Endothelial cell of umbilical vein (primary cell): ENCODE measurements around the gene UBE2C. TPM values are rescaled to one million over a fixed set of nuclear protein-coding genes. Genes with fewer than 3 reads are reported as not detected.

Source experiments
- BruUV-seq: library from RNA; stranded (reverse); fragments of 400-500 nt; replicated peaks from 2 replicates; lab custom pipeline; 2021; lab: Mats Ljungman, UMichigan
- CTCF ChIA-PET: fragments of 300-600, 350-600 bp; sonication (Branson Sonifier 250); formaldehyde crosslinking; loops from one replicate; lab custom pipeline; 2021; ENCODE audit warnings: antibody characterized with exemption, inconsistent platforms; lab: Charles Lee
- POLR2A ChIA-PET: fragments of 300-600, 350-600 bp; sonication (Branson Sonifier 250); formaldehyde crosslinking; loops from one replicate; lab custom pipeline; 2021; ENCODE audit warnings: antibody characterized with exemption, inconsistent platforms; lab: Charles Lee
- DNase-seq: peaks from one replicate; pipeline ENCODE4 v3.0.0-alpha.2; 2011; ENCODE audit warnings: low read depth, low spot score
- FAIRE-seq: peaks from 2 replicates; lab custom pipeline; 2011; peaks lifted over from hg19 to GRCh38; lab: Jason Lieb, UNC
- H2AFZ ChIP-seq: 2 replicates; pipeline ENCODE4 v1.6.0; 2012; ENCODE audit warnings: low read depth, low read length, control low read depth, inconsistent platforms
- H3K27ac ChIP-seq: 2 replicates; pipeline ENCODE4 v1.5.1; 2011; ENCODE audit warnings: low read depth, mild to moderate bottlenecking, control low read depth, low read length, moderate library complexity; ENCODE audit not compliant: insufficient read depth
- H3K27me3 ChIP-seq, 2 experiments: 2 replicates each; pipeline versions ENCODE4 v1.6.0 to v1.6.1; 2011; ENCODE audit warnings: low read length in 2 of 2, mixed read lengths in 1 of 2; ENCODE audit not compliant: control insufficient read depth in 2 of 2, insufficient read depth in 2 of 2
- H3K36me3 ChIP-seq, 2 experiments: 2 replicates in 1 of 2; 3 replicates in 1 of 2; pipeline ENCODE4 v1.5.1; 2011; ENCODE audit warnings: low read length in 2 of 2, mild to moderate bottlenecking in 1 of 2, moderate library complexity in 1 of 2; ENCODE audit not compliant: control insufficient read depth in 2 of 2, insufficient read depth in 2 of 2; ENCODE audit errors: extremely low read depth in 1 of 2
- H3K4me1 ChIP-seq: 3 replicates; pipeline ENCODE4 v1.5.1; 2011; ENCODE audit warnings: mild to moderate bottlenecking, low read length; ENCODE audit not compliant: control insufficient read depth, insufficient read depth; ENCODE audit errors: extremely low read depth
- H3K4me2 ChIP-seq: 2 replicates; pipeline ENCODE4 v1.6.1; 2011; ENCODE audit warnings: low read length, control low read depth, mixed read lengths; ENCODE audit not compliant: insufficient read depth
- H3K4me3 ChIP-seq, 3 experiments: fragments of 200-600 bp in 1 of 3; sonication (generic), shearing (Covaris generic) in 1 of 3; replicated peaks in 1 of 3; 2 replicates each; pipeline ENCODE4 v1.5.1; 2011 to 2016; ENCODE audit warnings: control low read depth in 3 of 3, low read length in 3 of 3, mild to moderate bottlenecking in 2 of 3, inconsistent platforms in 1 of 3, low read depth in 1 of 3, moderate library complexity in 1 of 3; ENCODE audit not compliant: insufficient read depth in 1 of 3
- H3K79me2 ChIP-seq: 2 replicates; pipeline ENCODE4 v1.6.0; 2012; ENCODE audit warnings: low read length, inconsistent platforms; ENCODE audit not compliant: control insufficient read depth, insufficient read depth
- H3K9ac ChIP-seq: replicated peaks from 2 replicates; pipeline ENCODE3; 2011; ENCODE audit warnings: low read length, control low read depth; ENCODE audit not compliant: insufficient read depth; ENCODE audit errors: extremely low read depth
- H3K9me1 ChIP-seq: replicated peaks from 3 replicates; pipeline ENCODE4 v1.6.0; 2011; ENCODE audit warnings: mild to moderate bottlenecking, low read length; ENCODE audit not compliant: control insufficient read depth, insufficient read depth; ENCODE audit errors: extremely low read depth
- H3K9me3 ChIP-seq: replicated peaks from 2 replicates; pipeline ENCODE4 v1.5.1; 2012; ENCODE audit warnings: low read length, inconsistent platforms; ENCODE audit not compliant: control insufficient read depth, insufficient read depth
- H4K20me1 ChIP-seq: replicated peaks from 2 replicates; pipeline ENCODE3; 2011; ENCODE audit warnings: mild to moderate bottlenecking, low read length; ENCODE audit not compliant: control insufficient read depth, insufficient read depth; ENCODE audit errors: extremely low read depth
- EZH2 ChIP-seq: IDR thresholded peaks from 2 replicates; pipeline ENCODE4 v1.6.1; 2012; ENCODE audit warnings: borderline replicate concordance, low read depth, mild to moderate bottlenecking, moderate library complexity, low read length, inconsistent platforms; ENCODE audit not compliant: severe bottlenecking
- FOS ChIP-seq: IDR thresholded peaks from 2 replicates; pipeline ENCODE4 v1.6.1; 2011; ENCODE audit warnings: mild to moderate bottlenecking, low read length, moderate library complexity, borderline replicate concordance; ENCODE audit not compliant: insufficient read depth
- GATA2 ChIP-seq: IDR thresholded peaks from 2 replicates; pipeline ENCODE4 v1.7.0; 2011; ENCODE audit warnings: low read depth, mild to moderate bottlenecking, moderate library complexity, mixed read lengths, low read length; ENCODE audit not compliant: insufficient read length, insufficient read depth
- JUN ChIP-seq: IDR thresholded peaks from 2 replicates; pipeline ENCODE4 v1.6.1; 2011; ENCODE audit warnings: borderline replicate concordance, low read depth; ENCODE audit not compliant: insufficient read length, insufficient read depth
- MYC ChIP-seq: IDR thresholded peaks from one replicate; pipeline ENCODE4 v1.6.1; 2011; ENCODE audit warnings: mild to moderate bottlenecking, low read depth, low read length
- POLR2A ChIP-seq: IDR thresholded peaks from 2 replicates; pipeline ENCODE4 v1.6.1; 2012; ENCODE audit warnings: low read depth, mild to moderate bottlenecking, control low read depth, low read length
- POLR2AphosphoS5 ChIP-seq: IDR thresholded peaks from 2 replicates; pipeline ENCODE4 v1.6.1; 2012; ENCODE audit warnings: low read depth, mild to moderate bottlenecking, control low read depth, low read length, moderate library complexity; ENCODE audit not compliant: insufficient read depth
- dilution Hi-C: fragments of 300-500 bp; cut with MboI; formaldehyde crosslinking; loops from one replicate; pipeline ENCODE4 v1.15.0; 2019; ENCODE audit warnings: low sequenced_read_pairs; ENCODE audit not compliant: extremely low pct_ligation_motif_present
- intact Hi-C: fragments of 100-400 bp; cut with micrococcal nuclease; formaldehyde crosslinking; loops from one replicate; pipeline ENCODE4 v1.10.0; 2022
- polyA plus RNA-seq, 4 experiments: library from polyadenylated mRNA; depleted of rRNA in 3 of 4; stranded (reverse) in 3 of 4; unstranded in 1 of 4; fragments of >200 nt; gene quantifications; 2 replicates each; pipeline versions ENCODE4 v1.2.1 to v1.2.3, GENCODE V29; 2011 to 2012; ENCODE audit warnings: missing spikeins in 1 of 4
- total RNA-seq: library from RNA; stranded (reverse); gene quantifications from 2 replicates; pipeline ENCODE4 v1.2.3, GENCODE V29; 2021
- TF ChIP-seq, protein P1 (sequence below), 2 donors: IDR thresholded peaks; 1 replicate in 1 of 2; 2 replicates in 1 of 2; pipeline ENCODE4 v1.5.1; 2011; ENCODE audit warnings: low read length in 2 of 2, mild to moderate bottlenecking in 2 of 2, moderate library complexity in 2 of 2, control low read depth in 1 of 2, inconsistent platforms in 1 of 2, low read depth in 1 of 2; ENCODE audit not compliant: insufficient read depth in 1 of 2; ENCODE audit errors: extremely low read depth in 1 of 2
- TF ChIP-seq, protein P2 (sequence below): IDR thresholded peaks from 2 replicates; pipeline ENCODE4 v1.6.1; 2011; ENCODE audit not compliant: insufficient read depth, insufficient read length

Gene UBE2C
- total and polyA plus RNA-seq, 2 donors (not counting 3 experiments of a cell fraction or from before 2014, with no cell fraction given) = 129 to 130 TPM

DNA sequence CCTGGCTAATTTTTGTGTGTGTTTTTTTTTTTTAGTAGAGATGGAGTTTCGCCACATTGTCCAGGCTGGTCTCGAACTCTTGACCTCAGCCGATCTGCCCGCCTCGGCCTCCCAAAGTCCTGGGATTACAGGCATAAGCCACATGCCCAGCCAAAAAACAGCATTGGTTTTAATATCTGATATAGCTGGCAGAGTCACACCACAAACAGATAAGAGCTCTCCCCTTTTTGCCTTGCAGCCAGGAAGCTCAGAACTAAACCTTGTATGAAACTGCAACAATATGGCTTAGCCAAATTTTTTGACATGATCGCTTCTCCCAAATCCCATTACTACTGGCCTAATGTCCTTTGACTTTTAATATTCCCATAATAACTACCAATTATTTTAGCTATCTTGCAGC lies 39.9 kb downstream of the UBE2C start:
- Histone ChIP-seq H3K4me2 (no peak overlapping the region), H3K9me1 (no peaks in the 10 kb centered on the region), H3K4me1 (peaks cover 5% of the 10 kb centered on the region), H2AFZ (no peak overlapping the region), H3K9ac (no peak overlapping the region), H3K36me3 (peaks cover 0 to 6% of the 10 kb centered on the region in 2 experiments), H3K9me3 (no peaks in the 10 kb centered on the region), H3K27me3 (no peaks in the 10 kb centered on the region), H3K4me3 (no peak overlapping the region), H3K27ac (no peak overlapping the region), H4K20me1 (no peaks in the 10 kb centered on the region), H3K79me2 (peaks cover 9% of the 10 kb centered on the region)
- ChIA-PET POLR2A (no interaction called here), CTCF (interaction anchor here (1.0 to 1.9 kb wide), 3 partner anchors 18 to 118 kb away, joined by 3 to 5 read pairs (median 5); no protein-coding TSS in a partner anchor)
- dilution Hi-C loops = no loop called here
- BruUV-seq = no TSS peak
- TF ChIP-seq, protein P1, sequence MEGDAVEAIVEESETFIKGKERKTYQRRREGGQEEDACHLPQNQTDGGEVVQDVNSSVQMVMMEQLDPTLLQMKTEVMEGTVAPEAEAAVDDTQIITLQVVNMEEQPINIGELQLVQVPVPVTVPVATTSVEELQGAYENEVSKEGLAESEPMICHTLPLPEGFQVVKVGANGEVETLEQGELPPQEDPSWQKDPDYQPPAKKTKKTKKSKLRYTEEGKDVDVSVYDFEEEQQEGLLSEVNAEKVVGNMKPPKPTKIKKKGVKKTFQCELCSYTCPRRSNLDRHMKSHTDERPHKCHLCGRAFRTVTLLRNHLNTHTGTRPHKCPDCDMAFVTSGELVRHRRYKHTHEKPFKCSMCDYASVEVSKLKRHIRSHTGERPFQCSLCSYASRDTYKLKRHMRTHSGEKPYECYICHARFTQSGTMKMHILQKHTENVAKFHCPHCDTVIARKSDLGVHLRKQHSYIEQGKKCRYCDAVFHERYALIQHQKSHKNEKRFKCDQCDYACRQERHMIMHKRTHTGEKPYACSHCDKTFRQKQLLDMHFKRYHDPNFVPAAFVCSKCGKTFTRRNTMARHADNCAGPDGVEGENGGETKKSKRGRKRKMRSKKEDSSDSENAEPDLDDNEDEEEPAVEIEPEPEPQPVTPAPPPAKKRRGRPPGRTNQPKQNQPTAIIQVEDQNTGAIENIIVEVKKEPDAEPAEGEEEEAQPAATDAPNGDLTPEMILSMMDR (IDR thresholded peaks at IDR 0.05; ENCODE audit: extremely low read depth in 1 of 2, insufficient read depth in 1 of 2, low read depth in 1 of 2, low read length in 2 of 2) = no peak
- TF ChIP-seq JUN = no peak
- TF ChIP-seq POLR2AphosphoS5 = no peak
- TF ChIP-seq GATA2 = no peak
- no peak for TF ChIP-seq POLR2A
- TF ChIP-seq MYC = no peak
- TF ChIP-seq FOS = no peak
- no peak for TF ChIP-seq EZH2
- TF ChIP-seq, protein P2, sequence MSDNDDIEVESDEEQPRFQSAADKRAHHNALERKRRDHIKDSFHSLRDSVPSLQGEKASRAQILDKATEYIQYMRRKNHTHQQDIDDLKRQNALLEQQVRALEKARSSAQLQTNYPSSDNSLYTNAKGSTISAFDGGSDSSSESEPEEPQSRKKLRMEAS = no peak
- intact Hi-C loops = no loop called here
- DNase-seq = no peak
- FAIRE-seq = no peak
